ENCODE measurements around the gene EFCAB6. TPM values are rescaled to one million over a fixed set of nuclear protein-coding genes. Genes with fewer than 3 reads are reported as not detected.

EFCAB6 gene
- total RNA-seq, 2 donors from 2014 or later = 0.12 to 1.3 TPM

GRCh38 chr22:43542681-43543521 lies 269.2 kb downstream of the EFCAB6 start:
- H3K4me1 Mint-ChIP-seq (ENCODE audit: low read depth in 2 of 2) = no peaks in the 10 kb centered on the region
- no peaks in the 10 kb centered on the region for H3K36me3 Mint-ChIP-seq
- DNase-seq (ENCODE audit: low spot score) = no peak
- H3K9me3 Mint-ChIP-seq = no peaks in the 10 kb centered on the region
- H3K4me3 Mint-ChIP-seq = no peak overlapping the region
- peaks cover 0 to 16% of the 10 kb centered on the region in 2 donors for H3K27me3 Mint-ChIP-seq
- no peak overlapping the region for H3K27ac Mint-ChIP-seq
- peak in 1 of 2 donors; percentile 24 for ATAC-seq

DNA sequence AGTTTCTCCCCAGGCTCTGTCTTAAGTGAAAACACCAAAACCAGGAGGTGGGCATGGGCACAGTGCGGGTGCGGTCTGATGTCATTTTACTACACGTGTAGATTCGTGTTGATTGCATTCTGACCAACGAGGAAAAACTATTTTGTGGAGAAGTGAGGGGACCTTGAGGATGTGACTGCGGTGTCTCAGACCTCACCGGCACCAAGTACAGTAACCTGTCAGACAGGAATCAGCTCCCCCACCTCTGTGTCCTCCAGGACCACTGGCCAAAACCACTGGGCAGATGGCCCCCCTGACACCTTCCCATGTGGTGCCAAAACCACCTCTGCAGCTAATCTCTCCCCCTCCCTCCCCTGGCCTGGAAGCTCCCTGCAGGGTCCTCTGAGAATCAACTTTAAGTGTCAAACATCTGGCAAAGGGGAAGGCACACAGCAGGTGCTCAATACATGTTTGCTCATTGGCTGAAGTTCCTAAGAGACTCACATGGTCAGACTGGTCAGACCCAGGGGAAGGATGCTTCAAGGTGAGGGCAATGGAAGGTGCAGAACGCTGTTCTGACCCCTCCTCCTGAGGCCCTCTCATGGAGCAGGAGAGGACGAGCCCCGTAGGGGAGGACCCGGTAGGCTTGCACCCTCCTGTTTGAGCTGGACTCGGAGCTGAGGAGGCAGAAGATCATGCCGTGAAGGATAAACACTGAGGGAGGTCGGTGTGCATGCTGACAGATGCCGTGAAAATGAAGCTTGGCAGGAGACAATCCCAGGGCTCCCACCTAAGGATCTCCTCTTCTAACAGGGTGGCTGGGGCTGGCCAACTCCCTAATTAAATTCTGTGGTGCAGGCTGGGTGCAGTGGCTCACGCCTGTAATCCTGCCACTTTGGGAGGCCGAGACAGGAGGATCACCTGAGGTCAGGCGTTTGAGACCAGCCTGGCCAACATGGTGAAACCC lies 270.4 kb downstream of the EFCAB6 start:
- no peaks in the 10 kb centered on the region for H3K4me1 Mint-ChIP-seq (ENCODE audit: low read depth in 2 of 2)
- no peak overlapping the region for H3K4me3 Mint-ChIP-seq
- H3K9me3 Mint-ChIP-seq = no peaks in the 10 kb centered on the region
- DNase-seq (ENCODE audit: low spot score) = no peak
- ATAC-seq = no peak
- H3K27me3 Mint-ChIP-seq = peaks cover 0 to 13% of the 10 kb centered on the region in 2 donors
- no peak overlapping the region for H3K27ac Mint-ChIP-seq
- H3K36me3 Mint-ChIP-seq = no peaks in the 10 kb centered on the region

DNA sequence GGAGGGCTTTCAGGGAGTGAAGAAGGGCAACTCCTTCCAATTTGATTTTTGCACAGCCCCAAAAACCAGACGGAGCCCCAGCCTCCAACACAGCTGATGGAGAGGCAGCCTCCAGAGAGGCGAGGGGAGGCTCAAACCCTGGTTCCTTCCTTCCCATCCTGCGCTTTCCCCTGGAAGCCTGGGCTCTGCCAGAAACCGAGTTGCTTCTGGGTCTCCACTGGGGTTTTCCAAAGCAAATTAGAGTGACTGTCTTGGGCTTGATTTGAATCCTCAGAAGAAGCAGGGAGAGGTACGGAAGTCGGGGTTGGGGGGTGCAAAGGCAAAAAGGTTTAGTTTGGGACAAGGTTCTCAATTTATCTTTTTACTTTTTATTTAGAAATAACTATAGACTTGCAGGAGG lies 271.1 kb downstream of the EFCAB6 start:
- Mint-ChIP-seq H3K27me3 (peaks cover 0 to 13% of the 10 kb centered on the region in 2 donors), H3K4me3 (no peak overlapping the region), H3K4me1 (ENCODE audit: low read depth in 2 of 2) (no peaks in the 10 kb centered on the region), H3K27ac (no peak overlapping the region), H3K36me3 (no peaks in the 10 kb centered on the region), H3K9me3 (no peaks in the 10 kb centered on the region)
- no peak for DNase-seq (ENCODE audit: low spot score)
- ATAC-seq = no peak

DNA sequence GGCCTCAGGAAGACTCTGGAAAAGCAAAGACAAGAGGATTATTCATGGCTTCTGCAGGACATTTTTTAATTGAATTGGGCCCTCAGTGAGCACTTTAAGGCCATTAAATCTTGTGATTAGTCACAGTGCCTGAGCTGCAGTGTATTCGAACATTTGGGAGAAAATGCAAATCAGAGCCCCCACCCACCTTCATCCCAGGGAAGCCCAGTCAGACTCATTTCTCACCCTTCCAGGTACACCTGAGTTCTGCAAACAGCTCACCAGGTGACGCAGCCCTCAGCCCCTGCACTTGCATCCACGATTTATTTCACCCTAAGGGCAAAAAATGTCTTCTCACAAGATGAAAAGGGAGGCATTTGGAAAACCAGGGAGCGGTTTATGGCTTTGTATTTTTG lies 271.6 kb downstream of the EFCAB6 start:
- Mint-ChIP-seq H3K27me3 (peaks cover 0 to 15% of the 10 kb centered on the region in 2 donors), H3K36me3 (no peaks in the 10 kb centered on the region)

GRCh38 chr22:43539572-43540528 lies 272.3 kb downstream of the EFCAB6 start:
- Mint-ChIP-seq H3K9me3 (no peaks in the 10 kb centered on the region), H3K4me1 (ENCODE audit: low read depth in 2 of 2) (no peaks in the 10 kb centered on the region)
- no peak for DNase-seq (ENCODE audit: low spot score)

More for the DNA sequence above, 271.6 kb downstream of the EFCAB6 start:
- Mint-ChIP-seq H3K4me3 (no peak overlapping the region), H3K9me3 (no peaks in the 10 kb centered on the region), H3K4me1 (ENCODE audit: low read depth in 2 of 2) (no peaks in the 10 kb centered on the region), H3K27ac (no peak overlapping the region)
- no peak for DNase-seq (ENCODE audit: low spot score)
- no peak for ATAC-seq

GRCh38 chr22:43537019-43537585 lies 275.0 kb downstream of the EFCAB6 start:
- no peak overlapping the region for H3K4me3 Mint-ChIP-seq
- H3K27me3 Mint-ChIP-seq = peaks cover 0 to 13% of the 10 kb centered on the region in 2 donors
- no peaks in the 10 kb centered on the region for H3K4me1 Mint-ChIP-seq (ENCODE audit: low read depth in 2 of 2)
- no peaks in the 10 kb centered on the region for H3K36me3 Mint-ChIP-seq
- no peak overlapping the region for H3K27ac Mint-ChIP-seq
- ATAC-seq = no peak
- no peak for DNase-seq (ENCODE audit: low spot score)
- H3K9me3 Mint-ChIP-seq = no peaks in the 10 kb centered on the region

More at GRCh38 chr22:43539572-43540528, 272.3 kb downstream of the EFCAB6 start:
- H3K27me3 Mint-ChIP-seq = peaks cover 0 to 15% of the 10 kb centered on the region in 2 donors
- H3K27ac Mint-ChIP-seq = no peak overlapping the region
- ATAC-seq = no peak
- no peaks in the 10 kb centered on the region for H3K36me3 Mint-ChIP-seq
- H3K4me3 Mint-ChIP-seq = no peak overlapping the region

- Mint-ChIP-seq H3K9me3 (no peaks in the 10 kb centered on the region), H3K4me1 (ENCODE audit: low read depth in 2 of 2) (no peaks in the 10 kb centered on the region), H3K27me3 (peaks cover 0 to 9% of the 10 kb centered on the region in 2 donors), H3K27ac (no peak overlapping the region), H3K4me3 (no peak overlapping the region), H3K36me3 (no peaks in the 10 kb centered on the region)
- ATAC-seq (no peak), DNase-seq (ENCODE audit: low spot score) (no peak)
Observed at GRCh38 chr22:43535741-43536140, 276.4 kb downstream of the EFCAB6 start.

DNA sequence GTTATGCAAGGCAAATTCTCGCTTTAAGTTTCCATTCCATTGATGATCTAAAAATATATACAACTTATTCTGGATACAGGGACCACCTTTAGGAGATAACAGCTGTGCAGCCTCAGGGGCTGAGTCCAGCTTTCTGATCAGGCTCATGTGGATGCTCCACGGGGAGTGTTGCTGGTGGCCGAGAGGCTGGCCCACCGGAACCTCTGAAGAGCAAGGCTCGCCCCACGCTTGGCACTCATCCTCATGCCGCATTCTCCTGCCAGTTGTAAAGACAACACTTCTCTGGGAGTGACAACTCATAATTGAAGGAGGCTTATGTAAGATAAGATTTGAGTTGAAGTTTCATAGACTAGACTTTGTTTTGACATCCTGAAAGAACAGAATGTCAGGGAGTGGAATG lies 276.8 kb downstream of the EFCAB6 start:
- DNase-seq (ENCODE audit: low spot score) (no peak), ATAC-seq (no peak)
- H3K36me3 Mint-ChIP-seq = no peaks in the 10 kb centered on the region
- no peaks in the 10 kb centered on the region for H3K4me1 Mint-ChIP-seq (ENCODE audit: low read depth in 2 of 2)
- H3K9me3 Mint-ChIP-seq = no peaks in the 10 kb centered on the region
- no peak overlapping the region for H3K4me3 Mint-ChIP-seq
- no peak overlapping the region for H3K27ac Mint-ChIP-seq
- peaks cover 0 to 9% of the 10 kb centered on the region in 2 donors for H3K27me3 Mint-ChIP-seq

DNA sequence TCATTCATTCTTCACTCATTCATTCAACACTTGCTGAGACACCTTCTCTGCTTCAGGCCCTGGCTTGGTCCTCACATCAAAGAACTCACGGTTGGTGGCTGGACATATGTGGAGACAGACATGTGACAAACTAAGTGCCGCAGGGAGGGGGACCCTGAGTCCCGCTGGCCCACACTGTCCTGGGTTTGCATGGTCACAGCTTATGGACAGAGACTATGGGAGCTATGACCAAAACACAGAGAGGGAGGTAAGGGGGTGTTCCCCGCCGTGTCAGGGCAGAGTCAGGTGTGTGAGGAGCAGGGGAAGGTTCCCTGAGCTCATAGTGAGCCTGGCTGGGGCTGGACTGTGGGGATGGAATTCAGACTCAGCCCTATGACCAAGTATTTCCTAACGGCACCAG lies 277.2 kb downstream of the EFCAB6 start:
- Mint-ChIP-seq H3K9me3 (no peaks in the 10 kb centered on the region), H3K4me1 (ENCODE audit: low read depth in 2 of 2) (no peaks in the 10 kb centered on the region), H3K27ac (no peak overlapping the region), H3K36me3 (no peaks in the 10 kb centered on the region), H3K27me3 (peaks cover 0 to 9% of the 10 kb centered on the region in 2 donors), H3K4me3 (no peak overlapping the region)
- DNase-seq (ENCODE audit: low spot score) (no peak), ATAC-seq (no peak)

- Mint-ChIP-seq H3K27me3 (peaks cover 0 to 9% of the 10 kb centered on the region in 2 donors), H3K4me1 (ENCODE audit: low read depth in 2 of 2) (no peaks in the 10 kb centered on the region), H3K9me3 (no peaks in the 10 kb centered on the region), H3K27ac (no peak overlapping the region), H3K4me3 (no peak overlapping the region), H3K36me3 (no peaks in the 10 kb centered on the region)
- DNase-seq (ENCODE audit: low spot score) = no peak
- no peak for ATAC-seq
Observed at GRCh38 chr22:43533656-43534428, 278.3 kb downstream of the EFCAB6 start.

- ATAC-seq = no peak
- no peak overlapping the region for H3K4me3 Mint-ChIP-seq
- H3K9me3 Mint-ChIP-seq = no peaks in the 10 kb centered on the region
- no peak overlapping the region for H3K27ac Mint-ChIP-seq
- DNase-seq (ENCODE audit: low spot score) = no peak
- no peaks in the 10 kb centered on the region for H3K36me3 Mint-ChIP-seq
- peaks cover 0 to 8% of the 10 kb centered on the region in 2 donors for H3K27me3 Mint-ChIP-seq
- H3K4me1 Mint-ChIP-seq (ENCODE audit: low read depth in 2 of 2) = no peaks in the 10 kb centered on the region
Observed at GRCh38 chr22:43533156-43533530, 279.0 kb downstream of the EFCAB6 start.

DNA sequence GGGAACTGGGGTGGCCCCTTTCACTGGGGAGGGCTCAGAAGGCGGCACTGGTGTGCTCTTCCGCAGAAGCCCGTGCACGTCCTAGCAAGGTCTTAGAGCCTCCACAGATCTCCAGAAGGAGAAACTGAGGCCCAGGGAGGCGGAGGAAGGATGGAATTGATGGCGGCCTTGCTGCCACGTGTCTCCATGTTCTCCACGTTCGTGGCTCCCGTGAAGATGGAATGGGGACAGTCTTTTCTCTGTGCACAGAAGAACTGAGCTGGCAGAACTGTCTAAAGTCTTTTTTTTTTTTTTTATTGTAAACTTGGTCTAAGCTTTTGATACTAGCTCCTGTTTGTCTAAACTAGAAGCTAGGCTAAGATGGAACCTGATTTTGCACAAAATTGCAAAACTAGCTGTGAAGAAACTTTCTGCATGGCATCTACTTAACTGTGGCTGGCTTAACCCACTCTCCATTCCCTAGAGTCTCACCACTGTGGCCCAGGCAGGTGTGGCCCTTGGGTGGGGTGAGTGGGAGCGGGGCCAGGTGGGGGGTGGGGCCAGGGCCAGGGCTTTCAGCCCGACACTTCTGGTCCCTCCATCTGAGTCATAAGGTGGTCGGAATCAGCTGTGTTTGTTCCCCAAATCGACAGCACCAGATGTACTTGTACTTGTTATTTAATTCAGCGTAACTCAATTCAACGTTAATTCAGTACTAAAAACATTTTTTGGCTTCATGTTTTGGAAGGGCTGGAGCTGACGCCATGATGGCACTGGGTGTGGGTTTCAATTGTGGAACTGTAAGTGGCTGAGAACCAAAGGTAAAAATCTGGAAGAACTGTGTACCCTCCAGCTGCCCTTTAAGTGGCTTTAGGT lies 279.6 kb downstream of the EFCAB6 start:
- Mint-ChIP-seq H3K4me1 (ENCODE audit: low read depth in 2 of 2) (no peaks in the 10 kb centered on the region), H3K36me3 (no peaks in the 10 kb centered on the region), H3K27ac (no peak overlapping the region), H3K4me3 (no peak overlapping the region), H3K27me3 (peaks cover 0 to 6% of the 10 kb centered on the region in 2 donors), H3K9me3 (no peaks in the 10 kb centered on the region)
- DNase-seq (ENCODE audit: low spot score) = no peak
- no peak for ATAC-seq

Data from natural killer cell treated with Interleukin-12 subunit alpha and Interleukin-12 subunit beta and Interleukin-15 and Interleukin-18, amount 100 ng/mL, for 72 hours (primary cell).